HUDEP-2 (cell line): ENCODE measurements around the gene PTRH1.

Source experiments
- DNase-seq, 76 experiments: peaks; one replicate each; lab custom pipeline; 2025; ENCODE audit not compliant: unreplicated experiment in 76 of 76; lab: John Stamatoyannopoulos, UW

Gene PTRH1

GRCh38 chr9:127698985-127699670, 16.3 kb downstream of the PTRH1 start:
- DNase-seq = peak in 66 of 76 experiments; percentile 11 to 93 (median 80)

- DNase-seq = no peak
Observed at GRCh38 chr9:127698386-127698785, 17.1 kb downstream of the PTRH1 start.

- DNase-seq = no peak
Observed at GRCh38 chr9:127697575-127697974, 17.9 kb downstream of the PTRH1 start.

DNA sequence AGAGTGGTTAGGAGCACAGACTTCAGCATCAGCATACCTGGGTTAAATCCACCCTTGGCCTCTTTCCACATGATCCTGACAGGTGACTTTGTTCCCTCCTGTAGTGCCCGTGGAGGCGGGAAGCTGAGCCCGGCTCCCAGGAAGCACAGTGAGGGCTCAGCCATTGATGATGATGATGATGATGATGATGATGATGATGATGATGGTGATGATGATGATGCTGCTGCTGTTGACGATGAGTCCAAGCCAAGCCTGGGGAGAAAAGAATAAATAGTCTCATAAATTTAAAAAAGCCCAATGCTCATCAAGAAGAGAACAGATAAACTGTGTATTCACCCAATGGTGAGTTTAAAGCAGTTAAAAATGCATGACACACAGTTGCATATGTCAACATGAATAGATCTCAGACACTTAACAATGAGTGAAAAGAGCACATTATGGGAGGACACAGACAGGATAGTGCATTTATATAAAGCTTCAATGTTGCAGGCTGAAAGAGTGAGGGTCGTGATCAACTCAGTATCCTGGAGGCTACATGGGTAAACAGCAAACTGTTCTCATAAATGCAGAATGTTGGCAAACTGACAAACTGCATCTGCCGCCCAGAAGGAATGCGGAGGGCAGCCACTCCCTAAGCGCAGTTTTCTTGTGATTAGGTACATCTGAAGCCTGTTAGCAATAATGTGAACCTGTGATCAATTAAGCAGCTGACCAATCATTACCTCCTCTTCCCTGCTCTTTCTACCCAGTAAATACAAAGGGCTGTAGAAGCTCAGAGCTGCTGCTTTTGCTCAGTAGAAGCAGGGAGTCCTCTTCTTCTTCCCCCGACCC, 20.4 kb downstream of the PTRH1 start:
- DNase-seq = no peak

DNA sequence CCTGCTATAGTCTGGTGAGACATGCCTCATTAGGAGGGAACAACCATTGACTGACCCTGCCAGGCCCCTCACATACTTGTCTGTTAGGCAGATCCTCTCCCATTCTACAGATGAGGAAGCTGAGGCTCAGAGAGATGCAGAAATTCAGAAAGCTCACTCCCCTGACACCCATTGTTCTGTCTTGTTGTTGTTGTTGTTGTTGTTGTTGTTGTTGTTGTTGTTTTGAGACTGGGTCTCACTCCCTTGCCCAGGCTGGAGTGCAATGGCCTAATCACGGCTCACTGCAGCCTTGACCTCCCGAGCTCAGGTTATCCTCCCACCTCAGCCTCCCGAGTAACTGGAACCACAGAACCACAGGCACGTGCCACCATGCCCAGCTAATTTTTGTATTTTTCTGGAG, 21.8 kb downstream of the PTRH1 start:
- no peak for DNase-seq

- DNase-seq = no peak
Observed at GRCh38 chr9:127693143-127693542, 22.3 kb downstream of the PTRH1 start.

GRCh38 chr9:127692071-127692470, 23.4 kb downstream of the PTRH1 start:
- DNase-seq = no peak

- no peak for DNase-seq
Observed at GRCh38 chr9:127690735-127691134, 24.7 kb downstream of the PTRH1 start.

DNA sequence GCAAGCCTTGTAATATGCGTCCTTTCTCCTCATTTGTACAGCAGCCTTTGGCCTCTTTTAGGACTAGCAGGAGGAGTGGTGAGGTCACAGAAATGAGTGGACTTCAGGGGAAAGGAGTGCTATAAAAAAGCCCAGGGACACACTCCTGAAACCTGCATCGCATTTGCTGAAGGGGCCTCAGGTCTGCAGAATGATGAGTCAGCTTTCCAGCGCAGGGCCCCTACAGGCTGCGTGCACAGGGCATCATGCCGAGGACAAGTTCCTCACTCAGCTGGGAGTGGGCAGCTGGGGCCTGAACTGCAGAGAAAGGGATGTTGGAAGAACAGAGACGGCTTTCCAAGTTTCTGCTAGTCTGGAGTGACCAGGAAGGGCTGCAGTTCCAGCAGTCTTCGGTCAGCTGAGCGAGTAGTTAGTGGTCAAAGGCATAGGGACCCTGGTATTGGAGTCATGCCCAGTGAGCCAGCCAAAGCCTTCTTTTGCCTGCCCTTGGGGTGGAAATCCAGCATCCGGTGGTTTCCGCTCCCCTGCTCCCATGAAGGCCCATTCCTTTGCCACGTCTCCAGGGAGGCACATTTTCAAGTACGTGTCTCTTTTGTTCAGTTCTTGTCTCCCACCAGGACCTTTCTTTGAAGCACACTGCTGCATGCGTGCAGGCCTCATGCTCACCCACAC, 26.0 kb downstream of the PTRH1 start:
- no peak for DNase-seq

DNA sequence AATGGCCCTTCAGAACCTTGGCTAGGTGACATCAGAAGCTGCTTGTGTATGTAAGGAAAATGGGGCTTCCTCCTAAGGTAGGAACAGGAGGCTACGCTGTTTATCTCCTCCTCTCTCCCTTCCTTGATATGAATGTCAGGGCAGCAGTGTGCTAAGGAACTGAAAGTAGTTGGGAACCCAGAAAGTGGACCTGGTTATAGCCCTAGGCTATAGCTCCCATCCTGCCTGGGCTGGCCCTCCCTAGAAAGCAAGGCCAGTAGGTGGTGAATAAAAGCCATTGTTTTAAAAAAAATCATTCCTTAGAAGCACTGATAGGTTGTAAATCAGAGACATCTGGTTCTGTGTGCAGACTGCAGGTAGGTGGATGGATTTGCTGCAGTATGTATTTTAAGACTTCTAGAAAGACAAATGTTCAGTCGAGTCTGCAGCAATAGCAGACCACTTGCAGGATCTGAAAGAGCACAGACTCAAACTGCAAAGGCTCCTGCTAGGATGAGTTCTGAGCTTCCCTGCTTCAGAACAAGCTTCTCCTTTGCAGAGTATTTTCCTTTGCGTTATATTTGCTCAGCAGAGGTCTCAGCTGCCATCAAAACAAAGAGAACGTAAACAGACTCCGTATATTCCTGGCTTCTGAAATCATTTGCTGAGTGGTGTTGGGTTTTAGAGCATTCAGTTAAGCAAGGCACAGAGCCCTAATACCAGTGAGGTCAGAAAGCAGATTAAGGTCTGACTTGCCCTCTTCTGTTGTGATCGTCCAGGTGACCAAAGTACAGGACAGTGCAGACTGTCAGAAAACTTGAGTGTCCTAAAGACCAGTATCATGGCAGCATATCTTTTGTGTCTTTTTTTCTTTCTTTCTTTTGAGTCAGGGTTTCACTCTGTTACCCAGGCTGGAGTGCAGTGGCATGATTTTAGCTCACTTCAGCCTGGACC, 28.7 kb downstream of the PTRH1 start:
- no peak for DNase-seq

- no peak for DNase-seq
Observed at GRCh38 chr9:127684576-127684975, 30.9 kb downstream of the PTRH1 start.

GRCh38 chr9:127683723-127684122, 31.7 kb downstream of the PTRH1 start:
- DNase-seq = no peak

GRCh38 chr9:127682351-127683136, 32.9 kb downstream of the PTRH1 start:
- DNase-seq = no peak

DNA sequence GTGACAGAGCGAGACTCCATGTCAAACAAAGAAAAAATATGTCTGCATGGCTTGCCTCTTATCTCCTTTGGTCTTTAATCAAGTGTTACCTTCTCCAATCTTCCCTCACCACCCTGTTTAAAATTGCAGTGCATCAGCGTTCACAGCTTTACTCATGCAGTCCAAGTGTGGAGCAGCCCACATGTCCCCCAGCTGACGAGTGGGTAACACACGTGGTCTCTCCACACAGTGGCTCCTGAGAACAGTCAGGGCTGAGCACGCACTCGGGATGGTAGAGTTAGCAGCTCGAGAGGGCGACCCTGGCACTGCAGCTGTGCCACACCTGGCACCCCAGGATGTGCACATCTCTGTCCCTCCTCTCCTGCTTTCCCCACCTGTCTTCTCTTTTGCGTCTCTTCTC, 34.6 kb downstream of the PTRH1 start:
- no peak for DNase-seq

DNA sequence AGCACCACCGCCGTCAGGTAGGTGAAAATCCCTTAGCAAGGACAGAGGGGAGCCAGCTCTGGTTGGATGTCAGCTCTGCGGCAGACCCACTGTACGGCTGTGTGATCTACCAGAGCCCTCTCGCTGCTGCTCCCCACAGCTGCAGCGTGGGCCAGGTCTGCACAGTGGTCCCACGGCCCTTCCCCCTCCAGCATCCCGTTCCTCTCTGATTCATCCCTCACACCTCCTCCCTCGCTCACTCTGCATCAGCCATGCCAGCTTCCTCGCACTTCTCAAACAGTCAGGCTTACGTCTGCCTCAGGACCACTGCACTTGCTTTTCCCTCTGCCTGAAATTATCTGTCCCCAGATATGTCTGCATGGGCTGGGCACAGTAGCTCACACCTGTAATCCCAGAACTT, 35.2 kb downstream of the PTRH1 start:
- DNase-seq = no peak

DNA sequence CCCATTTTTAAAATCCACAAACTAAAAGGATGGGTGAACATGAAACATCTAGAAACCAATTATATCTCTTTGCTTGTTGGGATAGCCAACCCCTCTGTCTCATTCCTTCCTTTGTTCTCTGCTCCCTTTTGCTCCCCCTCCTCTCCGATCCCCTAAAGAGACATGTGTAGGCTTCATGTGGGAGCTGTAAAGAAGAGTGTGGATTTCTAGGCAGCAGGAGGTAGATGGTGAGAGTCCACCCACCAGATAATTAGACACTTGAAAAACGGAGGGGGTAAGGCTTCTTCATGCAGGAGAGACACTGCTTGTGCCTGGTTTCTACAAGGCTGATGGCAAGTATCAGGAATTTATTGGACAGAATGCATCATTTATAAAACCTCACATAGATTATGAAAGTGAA, 36.0 kb downstream of the PTRH1 start:
- DNase-seq = no peak

DNA sequence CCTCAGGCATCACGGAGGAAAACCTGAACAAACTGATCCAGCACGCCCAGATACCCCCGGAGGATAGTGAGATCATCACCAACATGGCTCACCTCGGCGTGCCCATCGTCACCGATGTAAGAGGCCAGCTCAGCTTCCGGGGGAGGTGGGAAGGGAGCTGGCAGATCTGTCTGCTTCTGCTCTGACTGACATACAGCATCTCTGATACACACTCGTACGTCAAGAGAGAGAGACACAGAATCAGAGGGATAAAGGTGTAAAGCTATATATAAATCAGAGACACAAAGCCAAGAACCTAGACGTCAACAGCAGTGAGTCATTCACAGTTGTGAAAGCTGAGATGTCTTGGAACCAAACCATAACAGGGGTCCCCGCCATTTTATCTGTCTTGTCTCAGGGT, 38.8 kb downstream of the PTRH1 start:
- no peak for DNase-seq

- DNase-seq = no peak
Observed at GRCh38 chr9:127673234-127673633, 42.2 kb downstream of the PTRH1 start.

GRCh38 chr9:127667906-127668305, 47.6 kb downstream of the PTRH1 start:
- DNase-seq = no peak
